ENCODE data around the gene RREB1. TPM values are rescaled to one million over a fixed set of nuclear protein-coding genes. Genes with fewer than 3 reads are reported as not detected.

Gene RREB1
- total RNA-seq, 1 donor from 2014 or later, result 18.9 TPM

GRCh38 chr6:7213416-7213815 lies 105.7 kb downstream of the RREB1 start:
- intact Hi-C loops (cut with micrococcal nuclease), result no loop called here

GRCh38 chr6:7214468-7214867 lies 106.7 kb downstream of the RREB1 start:
- intact Hi-C loops (cut with micrococcal nuclease), result no loop called here

DNA sequence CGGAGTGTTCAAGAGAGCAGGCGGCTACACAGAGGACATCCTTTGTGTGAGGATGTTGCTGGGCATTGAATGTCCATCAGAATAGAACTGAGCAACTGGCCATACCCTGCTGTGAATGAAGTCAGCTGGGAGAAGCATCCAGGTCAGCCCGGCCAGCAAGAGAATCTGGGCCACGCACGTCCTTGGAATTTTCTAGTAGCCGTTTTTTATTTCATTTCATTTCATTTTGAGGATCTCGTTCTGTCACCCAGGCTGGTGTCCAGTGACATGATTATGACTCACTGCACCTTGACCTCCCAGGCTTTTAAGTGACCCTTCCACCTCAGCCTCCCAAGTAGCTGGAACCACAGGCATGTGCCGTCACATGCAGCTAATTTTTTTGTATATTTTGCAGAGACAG lies 107.4 kb downstream of the RREB1 start:
- intact Hi-C loops (cut with micrococcal nuclease), result no loop called here

DNA sequence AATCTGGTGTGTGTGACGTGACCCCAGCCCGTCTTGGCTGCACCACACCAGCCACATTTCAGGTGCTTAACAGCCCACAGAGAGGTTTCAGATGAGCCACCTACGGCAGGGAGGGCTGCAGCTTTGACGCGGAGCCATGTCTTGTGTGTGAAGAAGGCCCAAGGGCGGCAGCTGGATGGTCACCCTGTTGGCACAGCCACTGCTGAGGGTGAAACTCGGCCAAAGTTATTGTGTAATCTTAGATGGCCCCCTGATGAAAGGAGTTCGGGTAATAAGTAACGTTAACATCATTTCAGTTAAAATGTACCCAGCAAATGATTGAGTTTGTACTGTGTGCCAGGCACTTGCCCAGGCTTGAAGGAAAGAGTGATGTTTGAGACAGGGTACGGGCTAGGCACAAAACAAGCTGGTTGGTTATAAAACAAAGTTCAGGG lies 108.1 kb downstream of the RREB1 start:
- intact Hi-C loops (cut with micrococcal nuclease), result no loop called here

- intact Hi-C loops (cut with micrococcal nuclease), result no loop called here
Measured at GRCh38 chr6:7216941-7217621, 109.3 kb downstream of the RREB1 start.

- intact Hi-C loops (cut with micrococcal nuclease), result no loop called here
Measured at GRCh38 chr6:7218406-7218988, 110.7 kb downstream of the RREB1 start.

DNA sequence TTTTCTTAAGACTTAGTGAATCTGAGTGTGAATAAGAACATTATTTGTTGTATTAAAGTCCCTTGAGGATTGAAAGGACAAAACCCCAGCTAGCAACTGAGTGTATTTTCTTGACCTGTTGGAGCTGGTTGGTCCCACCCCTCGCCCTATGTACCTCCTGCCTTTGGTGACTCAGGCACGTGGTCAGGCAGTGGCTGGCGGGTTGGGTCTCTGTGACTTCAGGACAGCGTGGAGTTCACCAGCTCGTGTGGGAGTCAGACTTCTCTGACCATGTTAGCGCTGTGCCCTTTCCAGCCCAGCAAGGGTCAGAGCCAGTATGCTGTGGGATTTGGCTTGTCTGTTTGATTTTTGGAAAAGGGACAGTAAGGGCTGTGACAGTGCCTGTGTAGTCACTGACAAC lies 111.5 kb downstream of the RREB1 start:
- intact Hi-C loops (cut with micrococcal nuclease), result no loop called here

DNA sequence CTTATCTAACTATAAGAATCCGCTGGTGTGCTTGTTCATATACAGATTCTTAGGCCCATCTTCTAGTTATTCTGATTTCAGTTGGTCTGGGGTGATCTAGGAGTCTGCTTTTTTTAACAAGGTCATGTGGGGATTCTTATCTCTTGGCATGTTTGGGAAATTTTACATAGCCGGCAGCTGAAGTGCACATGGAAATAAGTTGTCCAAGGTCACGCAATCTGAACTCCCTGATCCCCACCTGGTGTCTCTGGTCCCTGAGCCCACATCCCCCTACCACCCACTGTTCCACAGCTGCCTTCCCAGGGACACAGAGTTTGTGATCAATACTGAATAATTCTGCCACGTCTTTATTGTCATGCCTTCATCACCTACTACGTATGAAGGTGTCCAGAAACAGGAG lies 114.4 kb downstream of the RREB1 start:
- intact Hi-C loops (cut with micrococcal nuclease), result no loop called here

- intact Hi-C loops (cut with micrococcal nuclease), result no loop called here
Measured at GRCh38 chr6:7224731-7225130, 117.0 kb downstream of the RREB1 start.

DNA sequence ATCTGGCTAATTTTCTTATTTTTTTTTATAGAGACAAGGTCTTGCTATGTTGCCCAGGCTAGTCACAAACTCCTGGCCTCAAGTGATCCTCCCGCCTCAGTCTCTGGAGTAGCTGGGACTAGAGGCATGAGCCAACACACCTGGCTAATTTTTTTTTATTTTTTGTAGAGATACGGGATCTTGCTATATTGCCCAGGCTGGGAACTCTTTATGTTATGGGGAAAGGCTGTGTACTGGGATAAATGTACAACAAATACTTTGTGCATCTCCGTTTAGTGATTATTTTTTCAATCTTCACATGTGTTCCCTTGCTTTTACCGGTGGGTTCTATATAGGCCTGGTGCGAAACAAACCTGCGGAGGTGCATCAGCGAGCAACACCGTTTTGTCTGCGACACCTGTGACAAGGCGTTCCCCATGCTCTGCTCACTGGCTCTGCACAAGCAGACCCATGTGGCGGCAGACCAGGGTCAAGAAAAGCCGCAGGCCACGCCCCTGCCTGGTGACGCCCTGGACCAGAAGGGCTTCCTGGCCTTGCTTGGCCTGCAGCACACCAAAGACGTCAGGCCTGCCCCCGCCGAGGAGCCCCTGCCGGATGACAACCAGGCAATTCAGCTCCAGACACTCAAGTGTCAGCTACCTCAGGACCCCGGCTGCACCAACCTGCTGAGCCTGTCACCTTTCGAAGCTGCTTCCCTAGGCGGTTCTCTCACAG lies 121.1 kb downstream of the RREB1 start:
- intact Hi-C loops (cut with micrococcal nuclease), result no loop called here

- intact Hi-C loops (cut with micrococcal nuclease), result no loop called here
Measured at GRCh38 chr6:7229376-7230326, 121.9 kb downstream of the RREB1 start.

DNA sequence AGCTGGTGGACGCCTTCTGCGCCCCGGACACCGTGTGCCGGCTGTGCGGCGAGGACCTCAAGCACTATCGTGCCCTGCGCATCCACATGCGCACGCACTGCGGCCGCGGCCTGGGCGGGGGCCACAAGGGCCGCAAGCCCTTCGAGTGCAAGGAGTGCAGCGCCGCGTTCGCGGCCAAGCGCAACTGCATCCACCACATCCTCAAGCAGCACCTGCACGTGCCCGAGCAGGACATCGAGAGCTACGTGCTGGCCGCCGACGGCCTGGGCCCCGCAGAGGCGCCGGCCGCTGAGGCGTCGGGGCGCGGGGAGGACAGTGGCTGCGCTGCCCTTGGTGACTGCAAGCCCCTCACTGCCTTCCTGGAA lies 122.5 kb downstream of the RREB1 start:
- intact Hi-C loops (cut with micrococcal nuclease), result no loop called here

DNA sequence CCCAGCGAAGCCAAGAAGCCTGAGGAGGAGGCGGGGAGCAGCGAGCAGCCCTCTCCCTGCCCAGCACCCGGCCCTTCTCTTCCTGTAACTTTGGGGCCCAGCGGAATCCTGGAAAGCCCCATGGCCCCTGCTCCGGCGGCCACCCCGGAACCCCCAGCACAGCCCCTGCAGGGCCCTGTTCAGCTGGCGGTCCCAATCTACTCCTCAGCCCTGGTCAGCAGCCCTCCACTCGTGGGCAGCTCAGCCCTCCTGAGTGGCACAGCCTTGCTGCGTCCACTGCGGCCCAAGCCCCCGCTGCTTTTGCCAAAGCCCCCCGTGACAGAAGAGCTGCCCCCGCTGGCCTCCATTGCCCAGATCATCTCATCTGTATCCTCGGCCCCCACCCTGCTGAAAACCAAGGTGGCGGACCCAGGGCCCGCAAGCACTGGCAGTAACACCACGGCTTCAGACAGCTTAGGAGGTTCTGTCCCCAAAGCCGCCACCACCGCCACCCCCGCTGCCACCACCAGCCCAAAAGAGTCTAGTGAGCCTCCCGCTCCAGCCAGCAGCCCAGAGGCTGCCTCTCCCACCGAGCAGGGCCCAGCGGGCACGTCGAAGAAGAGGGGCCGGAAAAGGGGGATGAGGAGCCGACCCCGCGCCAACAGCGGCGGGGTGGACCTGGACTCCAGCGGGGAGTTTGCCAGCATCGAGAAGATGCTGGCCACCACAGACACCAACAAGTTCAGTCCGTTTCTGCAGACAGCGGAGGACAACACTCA lies 123.4 kb downstream of the RREB1 start:
- intact Hi-C loops (cut with micrococcal nuclease), result no loop called here

- intact Hi-C loops (cut with micrococcal nuclease), result no loop called here
Measured at GRCh38 chr6:7232351-7232750, 124.6 kb downstream of the RREB1 start.

DNA sequence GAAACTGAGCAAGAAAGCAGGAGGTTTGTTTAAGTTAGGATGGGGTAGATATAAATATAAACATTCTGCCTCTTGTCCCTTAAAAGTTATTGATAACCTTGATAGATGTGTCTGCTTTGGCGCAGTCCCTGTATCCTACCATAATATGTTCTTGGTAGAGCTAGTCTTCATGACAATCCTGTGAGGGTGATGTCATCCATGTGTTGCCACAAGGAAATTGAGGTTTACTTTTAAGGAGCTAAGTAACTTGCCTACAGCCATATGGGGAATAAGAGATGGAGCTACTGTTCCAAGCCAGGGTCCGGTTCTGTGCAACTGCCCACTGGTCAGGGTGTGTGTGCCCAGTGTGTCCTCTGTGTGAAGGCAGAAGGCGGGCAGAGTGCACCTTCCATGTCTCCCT lies 126.8 kb downstream of the RREB1 start:
- intact Hi-C loops (cut with micrococcal nuclease), result no loop called here

DNA sequence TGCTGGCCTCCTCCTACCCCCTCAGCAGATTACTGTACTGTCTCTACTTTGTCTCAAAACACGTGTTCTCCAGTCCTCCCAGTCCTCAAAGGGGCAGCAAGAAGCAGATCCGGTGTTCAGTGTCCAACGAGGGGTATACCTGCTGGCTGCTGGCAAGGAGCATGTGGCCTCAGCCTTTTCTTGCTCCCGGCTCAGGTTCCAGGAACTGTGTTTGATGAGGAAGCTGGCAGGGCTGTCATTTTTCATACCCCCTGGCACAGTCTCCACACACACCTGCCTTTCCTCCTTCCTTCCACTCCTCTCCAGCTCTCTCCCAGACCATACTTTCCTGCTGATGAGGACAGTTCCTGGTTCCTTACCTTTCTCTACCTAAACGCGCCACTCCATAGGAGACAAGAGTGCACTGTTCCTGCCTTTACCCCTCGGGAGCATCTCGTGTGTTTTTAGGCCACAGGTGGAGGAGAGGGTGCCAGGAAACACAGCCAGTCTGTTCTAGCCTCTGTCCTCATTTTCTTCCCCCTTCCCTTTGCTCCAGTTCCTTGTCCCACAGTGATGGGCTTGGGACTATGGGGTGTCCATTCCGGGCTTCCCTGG lies 128.0 kb downstream of the RREB1 start:
- intact Hi-C loops (cut with micrococcal nuclease), result no loop called here

DNA sequence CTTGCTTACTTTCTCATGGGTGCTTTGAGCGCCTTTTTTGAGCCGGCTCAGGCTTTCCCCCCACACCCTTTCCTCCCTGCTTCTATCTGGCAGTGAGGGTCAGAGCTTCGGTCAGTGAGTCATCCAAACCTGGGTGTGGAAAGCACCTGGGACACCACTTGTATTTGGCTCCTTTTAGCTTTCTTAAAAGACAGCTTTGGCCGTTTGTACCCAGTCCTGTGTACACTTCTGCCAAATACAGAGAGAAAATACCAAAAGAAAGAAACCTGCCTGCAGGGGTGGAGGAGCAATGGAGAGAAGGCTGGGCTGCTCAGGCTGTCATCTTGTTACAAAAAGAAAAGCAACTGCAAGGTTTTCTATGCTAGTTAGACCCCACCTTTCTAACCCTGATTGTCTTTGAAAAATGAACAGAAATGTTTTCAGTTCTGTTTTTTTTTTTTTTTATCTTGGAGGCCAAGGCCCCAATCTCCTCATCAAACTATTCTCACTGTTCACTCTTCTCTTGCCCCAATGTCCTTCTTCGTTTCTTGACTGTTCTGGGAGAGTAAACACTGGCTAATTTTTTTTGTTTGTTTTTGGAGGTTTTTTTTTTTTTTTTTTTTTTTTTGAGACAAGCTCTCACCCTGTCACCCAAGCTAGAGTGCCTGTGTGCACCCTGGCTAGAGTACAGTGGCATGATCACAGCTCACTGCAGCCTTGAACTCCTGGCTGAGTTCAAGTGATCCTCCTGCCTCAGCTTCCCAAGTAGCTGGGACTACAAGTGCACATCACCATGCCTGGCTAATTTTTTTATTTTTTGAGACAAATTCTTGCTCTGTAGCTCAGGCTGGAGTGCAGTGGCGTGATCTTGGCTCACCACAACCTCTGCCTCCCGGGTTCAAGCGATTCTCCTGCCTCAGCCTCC lies 128.8 kb downstream of the RREB1 start:
- intact Hi-C loops (cut with micrococcal nuclease), result no loop called here

- intact Hi-C loops (cut with micrococcal nuclease), result loop anchor here (1.0 kb wide), 4 partner anchors 449 to 561 kb away; no protein-coding TSS in a partner anchor
Measured at GRCh38 chr6:7237653-7238188, 130.0 kb downstream of the RREB1 start.

DNA sequence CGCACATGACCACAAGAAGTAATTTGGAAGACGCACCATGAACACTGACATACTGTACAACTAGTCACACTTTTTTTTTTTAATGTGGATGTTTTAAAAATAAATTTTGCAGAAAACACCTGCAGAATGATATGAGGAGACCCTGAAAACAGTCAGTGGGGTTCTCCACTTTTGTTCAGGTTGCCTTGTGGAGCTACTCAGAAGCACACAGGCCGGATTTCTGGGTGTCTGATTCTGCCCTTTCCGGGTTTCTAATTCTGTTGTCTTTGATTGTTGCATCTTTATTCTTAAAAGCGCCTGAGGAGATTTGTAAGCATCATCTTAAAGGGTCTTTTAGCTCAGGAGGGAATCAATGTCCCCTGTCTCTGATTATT lies 130.8 kb downstream of the RREB1 start:
- intact Hi-C loops (cut with micrococcal nuclease), result loop anchor here (1.0 kb wide), 4 partner anchors 450 to 562 kb away; no protein-coding TSS in a partner anchor
